Astrocyte of the hippocampus (primary cell): ENCODE measurements around the gene PRKAB2.
"Not testable (repeated sequence)": the region's sequence is repeated elsewhere in the genome, so short reads cannot be mapped to it uniquely, and the experiment has no call there.

ENCODE experiments used
- DNase-seq: peaks from one replicate; pipeline ENCODE4 v3.0.0; 2011; ENCODE audit warnings: low read depth, low spot score

PRKAB2 gene

GRCh38 chr1:147171399-147172167, 687 bp downstream of the PRKAB2 start:
- peak; percentile 42 for DNase-seq

DNA sequence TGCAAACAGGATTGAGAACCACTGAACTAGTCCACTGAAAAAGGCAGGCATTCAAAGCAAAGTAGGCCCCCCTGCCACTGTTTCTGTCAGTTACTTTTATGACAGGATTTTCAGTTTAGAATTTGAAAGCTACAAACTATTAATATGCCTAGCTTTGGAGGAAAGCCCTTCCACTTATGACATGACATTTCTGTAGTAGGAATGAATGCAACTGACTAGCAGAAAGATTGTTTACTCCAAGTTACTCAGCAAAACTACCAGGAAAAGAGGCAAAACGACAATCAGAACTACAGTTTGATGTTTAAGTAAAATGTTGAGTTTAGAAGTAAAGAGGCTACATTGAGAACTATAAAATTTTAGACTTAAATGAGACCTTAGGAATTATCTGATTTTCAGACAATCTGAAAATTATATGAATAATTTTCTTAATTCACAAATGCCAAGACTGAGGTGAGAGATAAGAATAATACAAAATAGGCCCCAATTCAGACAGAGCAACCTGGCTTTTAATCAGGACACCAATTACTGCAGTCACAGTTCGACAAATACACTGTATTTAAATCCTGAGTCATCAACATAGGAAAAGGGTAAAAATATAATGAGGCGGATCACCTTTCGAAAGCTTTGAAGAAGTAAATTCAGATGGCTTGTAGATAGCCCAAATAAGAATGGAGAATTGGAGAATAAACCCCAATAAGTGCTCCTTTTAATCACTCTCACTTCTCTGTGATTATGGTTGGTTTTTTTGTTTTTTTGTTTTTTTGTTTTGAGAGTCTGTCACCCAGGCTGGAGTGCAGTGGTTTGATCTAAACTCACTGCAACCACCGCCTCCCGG, 2.2 kb downstream of the PRKAB2 start:
- DNase-seq: peak; percentile 13

DNA sequence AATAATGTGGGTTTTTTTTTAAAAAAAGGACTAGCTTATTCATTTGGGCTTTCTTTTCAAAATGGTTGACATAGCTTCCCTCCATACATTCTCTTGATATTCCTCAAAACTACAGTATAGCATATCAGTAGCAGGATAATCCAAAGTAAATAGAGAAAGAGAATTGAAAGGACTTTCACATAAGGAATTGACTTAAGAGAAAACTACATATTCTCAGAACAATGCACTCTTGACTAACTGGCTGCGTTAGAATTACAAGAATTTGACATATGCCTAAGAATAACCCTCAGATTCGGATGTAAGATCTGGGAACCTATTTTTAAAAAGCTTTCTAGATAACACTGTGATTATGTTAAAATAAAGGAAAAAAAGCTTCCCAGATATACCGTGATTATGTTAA, 3.1 kb downstream of the PRKAB2 start:
- peak; percentile 20 for DNase-seq

- peak; percentile 56 for DNase-seq
These were observed 3.6 kb downstream of the PRKAB2 start for GRCh38 chr1:147168626-147169058.

DNA sequence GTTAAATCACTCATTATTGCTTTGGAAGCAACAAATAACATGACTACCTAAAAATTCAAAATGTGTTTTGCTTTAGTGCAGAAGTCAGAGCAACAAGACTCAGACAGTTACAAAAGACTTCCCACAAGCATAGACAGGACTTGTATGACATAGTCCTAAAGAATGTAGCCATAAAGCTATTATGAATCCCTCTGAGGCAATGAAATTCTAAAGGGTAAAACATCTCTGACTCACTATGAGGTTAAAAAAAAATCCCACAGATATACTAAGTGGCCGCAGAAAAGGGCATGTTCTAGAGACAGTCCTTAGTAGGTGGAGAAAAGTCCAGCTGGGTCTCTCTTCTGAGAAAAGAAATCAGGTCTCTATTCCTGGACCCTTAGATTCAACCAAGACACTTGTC, 4.9 kb downstream of the PRKAB2 start:
- peak; percentile 89 for DNase-seq

- DNase-seq: no peak
These were observed 9.3 kb downstream of the PRKAB2 start for GRCh38 chr1:147163019-147163418.

- no peak for DNase-seq
These were observed 10.2 kb downstream of the PRKAB2 start for GRCh38 chr1:147162093-147162492.

GRCh38 chr1:147157116-147157515, 15.2 kb downstream of the PRKAB2 start:
- not testable (repeated sequence) for DNase-seq

- DNase-seq: no peak
These were observed 15.6 kb downstream of the PRKAB2 start for GRCh38 chr1:147156642-147157041.

- DNase-seq: no peak
These were observed 19.5 kb downstream of the PRKAB2 start for GRCh38 chr1:147152772-147153171.

DNA sequence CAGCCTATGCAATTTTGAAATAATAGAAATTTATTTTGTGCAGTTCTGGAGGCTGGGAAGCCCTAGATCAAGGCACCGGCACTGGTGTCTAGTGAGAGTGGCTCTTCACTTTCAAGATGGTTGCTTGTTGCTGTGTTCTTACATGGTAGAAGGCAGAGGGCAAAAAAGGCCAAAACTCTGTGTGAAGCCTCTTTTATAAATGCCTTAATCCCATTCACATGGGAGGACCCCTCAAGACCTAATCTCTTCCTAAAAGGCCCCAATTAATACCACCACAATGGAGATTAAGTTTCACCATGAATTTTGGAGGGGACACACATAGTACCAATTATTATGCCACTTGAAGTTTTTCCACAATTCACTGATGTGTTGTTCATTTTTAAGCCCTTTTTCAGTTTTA, 21.0 kb downstream of the PRKAB2 start:
- DNase-seq: no peak

DNA sequence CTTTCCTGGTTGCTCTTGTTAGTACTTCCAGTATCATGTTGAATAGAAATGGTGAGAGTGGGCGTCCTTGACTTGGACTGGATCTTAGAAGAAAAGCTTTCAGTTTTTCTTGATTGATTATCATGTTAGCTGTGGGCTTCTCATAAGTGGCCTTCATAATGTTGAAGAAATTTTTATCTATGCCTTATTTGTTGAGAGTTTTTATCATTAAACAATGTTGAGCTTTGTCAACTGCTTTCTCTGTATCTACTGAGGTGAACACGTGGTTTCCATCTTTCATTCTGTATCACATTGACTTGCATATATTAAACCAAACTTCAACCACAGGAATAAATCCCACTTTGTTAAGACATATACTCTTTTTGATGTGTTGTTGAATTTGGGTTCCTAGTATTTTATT, 29.4 kb downstream of the PRKAB2 start:
- no peak for DNase-seq

DNA sequence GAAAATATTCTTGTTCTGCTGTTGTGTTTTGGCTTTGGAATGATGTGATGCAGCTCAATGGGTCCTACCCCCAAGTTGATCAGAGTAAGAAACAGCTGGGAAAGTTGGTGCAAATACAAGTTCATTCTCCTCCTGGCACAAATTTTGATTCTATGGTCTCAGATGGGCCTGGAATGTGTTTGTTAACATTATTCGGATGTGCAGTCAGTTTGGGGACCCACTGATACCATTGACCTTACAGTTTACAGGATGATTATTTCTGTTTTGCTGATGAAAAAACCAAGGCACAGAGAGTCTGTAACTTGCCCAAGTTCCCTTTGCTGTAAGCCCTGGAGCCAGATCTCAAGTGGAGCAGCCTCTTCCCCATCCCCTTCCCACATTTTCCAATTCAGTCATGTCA, 41.5 kb downstream of the PRKAB2 start:
- not testable (repeated sequence) for DNase-seq

GRCh38 chr1:147129116-147129873, 43.0 kb downstream of the PRKAB2 start:
- no peak for DNase-seq

DNA sequence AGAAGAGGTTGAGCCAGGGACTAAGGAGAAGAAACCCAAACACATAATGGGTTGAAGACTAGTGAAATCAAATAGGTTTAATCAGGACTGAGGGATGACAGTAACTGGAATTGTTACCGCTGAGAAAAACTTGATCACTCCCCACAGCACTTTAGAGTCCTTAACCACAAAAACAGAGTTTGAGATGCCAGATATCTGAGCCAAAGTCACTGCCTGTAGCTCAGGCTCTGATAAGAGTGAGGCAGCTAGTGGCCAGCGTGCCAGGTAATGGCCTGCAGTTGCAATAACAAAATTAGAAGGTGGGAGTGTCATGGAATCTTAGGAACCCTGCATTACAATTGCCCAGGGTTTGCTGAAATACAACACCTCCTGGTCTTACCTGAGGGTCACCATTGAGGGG, 48.0 kb downstream of the PRKAB2 start:
- no peak for DNase-seq

- DNase-seq: no peak
These were observed 55.2 kb downstream of the PRKAB2 start for GRCh38 chr1:147117109-147117508.

GRCh38 chr1:147115496-147115895, 56.8 kb downstream of the PRKAB2 start:
- no peak for DNase-seq

DNA sequence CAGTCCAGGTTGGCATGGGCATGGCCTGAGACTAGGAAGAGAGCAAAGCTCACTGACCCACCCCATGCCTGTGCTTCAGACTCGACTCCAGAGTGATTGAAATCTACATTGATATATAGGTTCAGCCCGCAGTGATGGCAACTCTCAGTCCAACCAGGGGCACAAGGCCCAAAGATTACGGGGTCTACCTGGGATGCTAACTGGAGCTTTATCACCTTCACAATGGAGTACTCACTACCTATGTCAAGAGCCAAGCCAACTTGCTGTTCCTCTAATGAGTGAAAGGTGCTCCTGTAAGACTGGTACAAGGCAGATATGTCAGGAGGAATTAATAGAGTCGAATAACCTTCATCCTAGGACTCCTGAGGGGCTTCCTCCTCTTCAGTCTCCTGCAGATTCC, 57.2 kb downstream of the PRKAB2 start:
- DNase-seq: not testable (repeated sequence)

GRCh38 chr1:147114353-147114752, 57.9 kb downstream of the PRKAB2 start:
- not testable (repeated sequence) for DNase-seq

DNA sequence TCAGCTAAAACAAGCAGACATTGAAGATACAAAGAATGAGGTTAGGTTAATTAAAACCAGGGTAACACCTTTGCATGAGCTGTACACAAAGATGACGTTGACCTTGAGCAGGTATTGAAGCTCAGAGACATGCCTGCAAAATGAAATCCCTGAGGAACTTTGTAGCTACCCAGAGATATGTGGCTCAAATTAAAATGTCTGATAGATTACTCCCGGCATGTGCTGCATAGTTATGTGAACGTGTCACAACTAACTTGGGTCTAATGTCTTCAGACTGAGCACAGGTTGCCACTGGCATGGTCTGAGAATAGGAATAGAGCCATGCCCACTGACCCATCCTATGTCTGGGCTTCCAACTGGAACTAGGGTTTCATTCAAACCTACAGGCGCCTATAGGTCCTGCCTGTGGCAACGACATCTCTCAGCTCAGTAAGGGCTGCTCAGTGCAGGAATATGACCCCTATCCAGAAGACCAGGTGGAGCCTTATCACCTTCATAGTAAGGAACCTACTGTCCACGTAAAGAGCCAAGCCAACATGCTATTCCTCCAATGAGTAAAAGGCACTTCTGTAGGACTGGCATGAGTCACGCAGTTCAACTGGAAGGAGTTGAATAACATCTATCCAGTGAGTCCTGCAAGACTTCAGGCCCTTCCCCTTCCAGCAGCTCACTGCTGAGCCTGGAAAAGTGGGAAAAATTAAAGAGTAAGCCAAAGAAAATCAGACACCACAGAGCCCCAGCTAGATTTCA, 60.7 kb downstream of the PRKAB2 start:
- no peak for DNase-seq

- no peak for DNase-seq
These were observed 61.4 kb downstream of the PRKAB2 start for GRCh38 chr1:147110872-147111271.
